Measurements from ENCODE around the gene NOLC1.

- TF ChIP-seq POLR2AphosphoS5 (IDR thresholded peaks at IDR 0.05): no peak
- no peak for TF ChIP-seq CTCF (IDR thresholded peaks at IDR 0.05)
- no peak for TF ChIP-seq EP300 (IDR thresholded peaks at IDR 0.05)
Measured at GRCh38 chr10:102148275-102148674, 3.9 kb upstream of the NOLC1 start.

All from sigmoid colon (tissue), 4 donors.